ENCODE measurements around the gene S100A3. TPM values are rescaled to one million over a fixed set of nuclear protein-coding genes. Genes with fewer than 3 reads are reported as not detected.

Gene S100A3
- total RNA-seq, 2 donors from 2014 or later = 4.1 to 8.3 TPM

DNA sequence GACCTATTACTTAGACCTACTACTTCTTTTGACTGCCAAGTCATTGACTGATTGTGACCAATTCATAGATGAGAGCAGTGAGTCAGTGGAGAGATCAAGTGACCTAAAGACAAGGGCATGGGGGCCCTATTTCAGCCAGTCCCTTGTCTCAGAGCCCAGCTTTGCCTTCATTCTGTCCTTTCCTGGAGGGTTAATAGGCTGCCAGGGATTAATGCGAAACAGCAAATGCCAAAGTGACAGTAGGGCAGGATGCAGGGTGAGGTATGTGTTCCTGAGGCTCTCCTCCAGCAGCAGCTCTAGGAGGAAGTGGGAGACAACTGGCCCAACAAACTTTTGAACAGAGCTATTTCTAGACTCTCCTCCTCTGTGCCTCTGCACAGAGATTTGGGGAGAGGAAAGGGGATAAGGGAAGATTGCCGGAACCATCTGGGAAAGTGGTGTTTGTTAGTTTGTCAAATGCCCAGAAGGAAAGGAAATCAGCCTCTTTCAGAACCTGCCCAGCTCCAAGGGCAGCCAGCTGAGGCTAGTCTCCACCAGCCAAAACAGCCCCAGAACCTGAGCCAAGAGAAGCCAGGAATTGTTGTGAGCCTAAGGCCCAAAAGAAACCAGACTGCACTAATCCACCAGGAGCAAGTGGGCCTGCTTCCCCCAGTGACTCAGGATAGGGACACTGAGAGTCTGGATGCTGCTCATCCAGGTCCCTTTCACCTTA, 4.9 kb upstream of the S100A3 start:
- DNase-seq (ENCODE audit: low spot score) = peak; percentile 75
- intact Hi-C loops (cut with DNase I) = no loop called here

DNA sequence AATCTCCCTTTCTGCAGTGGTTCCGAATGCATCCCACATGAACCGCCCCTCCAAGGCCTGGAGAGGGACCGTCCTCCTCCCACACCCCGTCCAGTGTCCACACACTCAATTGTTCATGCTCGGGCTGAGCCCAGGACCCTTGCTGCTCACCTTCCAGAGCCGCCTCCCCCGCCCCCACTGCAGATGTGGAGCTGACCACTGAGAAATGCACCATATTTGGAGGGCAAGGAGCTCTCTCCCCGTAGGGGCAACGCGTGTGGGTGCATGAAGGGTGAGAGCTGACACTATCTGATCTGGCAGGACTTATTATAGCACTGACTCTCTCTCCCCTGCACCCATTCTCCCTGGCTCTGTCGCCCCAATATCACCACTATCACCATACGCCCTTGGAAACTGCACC, 4.0 kb upstream of the S100A3 start:
- DNase-seq (ENCODE audit: low spot score) = peak; percentile 78
- intact Hi-C loops (cut with DNase I) = no loop called here

DNA sequence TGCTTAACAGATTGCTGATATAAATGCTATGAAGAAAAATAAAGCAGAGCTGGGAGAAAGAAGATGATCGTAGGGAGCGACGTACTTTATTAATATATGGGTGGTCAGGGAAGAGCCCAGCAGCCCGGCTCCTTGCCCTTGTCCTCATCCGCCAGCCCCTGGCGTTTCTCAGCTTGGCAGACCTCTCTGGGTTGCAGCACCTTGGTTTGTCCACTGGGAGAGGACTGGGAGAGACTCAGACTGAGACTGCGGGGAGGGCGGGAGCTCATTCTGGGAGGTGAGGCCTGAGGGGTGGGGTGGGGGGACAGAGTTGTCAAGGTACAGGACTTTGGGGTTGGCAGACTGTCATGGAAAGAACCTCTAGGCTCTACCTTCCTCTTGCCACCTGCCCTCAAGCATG, 3.3 kb upstream of the S100A3 start:
- intact Hi-C loops (cut with DNase I) = no loop called here
- peak; percentile 34 for DNase-seq (ENCODE audit: low spot score)

DNA sequence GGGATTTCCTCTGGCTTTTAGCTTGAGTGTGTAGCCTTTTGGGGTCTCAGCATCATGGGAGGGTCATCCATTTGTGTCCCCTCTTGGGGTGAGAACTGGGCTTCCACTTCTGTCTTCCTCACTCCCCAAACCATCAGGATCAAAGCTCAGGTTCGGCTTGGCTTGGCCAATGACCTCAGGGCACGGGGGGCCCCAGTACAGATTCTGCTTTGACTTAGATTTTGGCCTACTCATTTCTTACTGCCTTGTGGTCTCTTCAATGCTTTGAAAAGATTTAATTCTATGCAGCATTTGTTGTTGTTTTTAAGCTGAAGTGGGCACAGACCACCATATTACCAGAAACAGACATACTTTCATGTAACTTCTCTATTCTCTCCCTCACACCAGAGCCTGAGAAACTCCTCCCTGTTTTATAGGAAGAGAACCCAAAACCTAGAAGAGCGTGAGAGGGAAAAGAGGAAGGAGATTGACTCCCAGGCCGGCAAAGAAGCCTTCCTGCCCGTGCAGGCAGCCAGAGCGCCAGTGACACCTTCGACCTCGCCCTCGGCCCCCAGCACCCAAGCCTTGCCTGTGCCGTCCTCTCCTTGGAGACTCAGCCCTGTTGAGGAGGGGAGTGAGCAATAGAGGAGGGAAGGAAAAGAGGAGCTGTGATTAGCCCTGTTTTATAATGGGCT, 1.9 kb upstream of the S100A3 start:
- peak; percentile 74 for DNase-seq (ENCODE audit: low spot score)
- intact Hi-C loops (cut with DNase I) = no loop called here

DNA sequence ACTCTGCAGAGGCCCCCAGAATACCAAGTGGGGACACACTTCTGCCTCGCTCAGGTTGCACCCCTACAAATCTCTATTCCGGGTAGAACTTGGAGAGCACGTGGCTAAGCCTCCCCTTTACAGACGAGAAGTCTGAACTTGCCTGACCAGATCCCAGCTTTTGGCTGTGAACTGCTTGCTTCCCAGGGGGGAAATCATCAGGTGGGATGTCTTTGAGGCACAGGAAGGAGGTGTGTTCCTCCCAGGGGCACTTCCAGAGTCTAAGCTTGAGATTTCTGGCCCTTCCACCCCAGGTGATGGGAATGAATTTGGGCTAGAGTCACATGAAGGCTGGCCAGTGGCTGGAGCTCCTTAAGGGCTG, 1.3 kb upstream of the S100A3 start:
- intact Hi-C loops (cut with DNase I) = no loop called here

DNA sequence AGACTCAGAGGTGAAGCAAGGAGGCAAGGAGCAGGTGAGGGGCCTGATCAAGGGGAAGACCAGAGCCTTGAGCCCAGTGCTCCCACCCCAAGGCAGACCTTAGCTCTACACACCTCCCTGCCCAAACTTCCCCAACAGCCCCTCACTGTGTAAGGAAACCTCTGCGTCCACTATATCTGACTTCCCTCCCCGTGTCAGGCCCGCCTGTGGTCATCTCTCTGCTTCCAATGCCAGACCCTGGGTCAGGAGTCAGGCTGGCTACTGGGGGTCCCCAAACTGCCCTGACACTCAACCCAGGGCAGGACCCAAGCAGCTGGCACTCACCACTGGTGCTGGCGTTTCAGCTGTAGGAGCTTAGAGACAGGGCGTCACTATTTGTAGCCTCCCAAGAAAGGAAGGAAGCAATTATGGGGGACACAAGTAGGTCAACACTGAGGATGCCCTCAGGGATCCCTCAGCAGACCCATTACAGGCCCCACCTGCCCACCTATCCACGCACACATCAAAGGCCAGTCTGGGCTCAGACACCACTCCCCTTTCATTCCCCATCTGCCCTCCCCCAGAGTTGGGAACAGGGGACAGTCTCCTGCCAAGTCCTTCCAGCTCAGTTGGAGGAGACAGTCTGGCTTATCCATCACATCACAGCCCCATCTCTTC, 811 bp upstream of the S100A3 start:
- DNase-seq (ENCODE audit: low spot score) = peak; percentile 46
- intact Hi-C loops (cut with DNase I) = no loop called here

More for the DNA sequence above, 1.3 kb upstream of the S100A3 start:
- no peak for DNase-seq (ENCODE audit: low spot score)

DNA sequence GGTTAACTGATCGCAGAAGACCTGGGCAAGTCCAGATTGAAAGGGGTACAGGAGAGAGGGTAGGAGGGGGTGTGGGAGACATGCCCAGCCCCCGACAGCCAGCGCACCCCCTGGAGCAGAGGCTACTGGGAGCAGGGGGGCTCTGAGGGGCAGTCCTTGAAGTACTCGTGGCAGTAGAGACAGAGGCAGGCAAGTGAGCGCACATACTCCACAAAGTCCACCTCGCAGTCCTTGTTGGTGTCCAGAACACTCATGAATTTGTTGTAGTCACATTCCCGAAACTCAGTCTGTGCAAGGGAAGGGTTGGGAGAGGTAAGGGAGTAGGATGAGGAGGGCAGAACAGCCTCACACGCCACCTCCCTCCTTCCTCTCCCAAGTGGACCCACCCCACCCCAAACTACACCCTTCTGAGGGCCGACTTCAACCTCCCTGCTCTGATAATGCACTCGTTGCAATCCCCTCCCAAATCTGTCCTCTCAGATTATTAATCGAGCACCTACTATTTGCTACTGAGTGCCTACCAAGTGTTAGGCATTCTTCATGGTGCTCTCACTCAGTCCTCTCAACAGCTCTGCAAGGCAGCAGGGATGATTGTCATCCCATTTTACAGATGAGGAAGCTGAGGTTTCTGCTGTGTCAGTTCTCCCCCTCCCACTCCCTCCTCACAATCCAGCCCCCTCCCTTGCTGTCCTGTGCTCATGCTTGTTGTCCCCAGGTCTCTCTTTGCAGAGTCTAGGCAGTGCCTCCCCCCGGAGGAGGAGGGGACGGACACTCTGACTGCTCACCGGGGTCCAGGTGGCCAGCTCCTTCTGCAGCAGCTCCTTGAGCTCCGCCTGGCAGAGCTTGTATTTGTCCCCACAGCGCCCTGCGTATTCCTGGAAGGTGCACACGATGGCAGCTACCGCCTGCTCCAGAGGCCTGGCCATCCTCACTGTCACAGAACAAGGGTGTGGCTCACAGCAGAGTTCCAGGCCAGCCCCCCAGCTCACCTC, 1.2 kb downstream of the S100A3 start:
- intact Hi-C loops (cut with DNase I) = no loop called here
- DNase-seq (ENCODE audit: low spot score) = peak; percentile 71

DNA sequence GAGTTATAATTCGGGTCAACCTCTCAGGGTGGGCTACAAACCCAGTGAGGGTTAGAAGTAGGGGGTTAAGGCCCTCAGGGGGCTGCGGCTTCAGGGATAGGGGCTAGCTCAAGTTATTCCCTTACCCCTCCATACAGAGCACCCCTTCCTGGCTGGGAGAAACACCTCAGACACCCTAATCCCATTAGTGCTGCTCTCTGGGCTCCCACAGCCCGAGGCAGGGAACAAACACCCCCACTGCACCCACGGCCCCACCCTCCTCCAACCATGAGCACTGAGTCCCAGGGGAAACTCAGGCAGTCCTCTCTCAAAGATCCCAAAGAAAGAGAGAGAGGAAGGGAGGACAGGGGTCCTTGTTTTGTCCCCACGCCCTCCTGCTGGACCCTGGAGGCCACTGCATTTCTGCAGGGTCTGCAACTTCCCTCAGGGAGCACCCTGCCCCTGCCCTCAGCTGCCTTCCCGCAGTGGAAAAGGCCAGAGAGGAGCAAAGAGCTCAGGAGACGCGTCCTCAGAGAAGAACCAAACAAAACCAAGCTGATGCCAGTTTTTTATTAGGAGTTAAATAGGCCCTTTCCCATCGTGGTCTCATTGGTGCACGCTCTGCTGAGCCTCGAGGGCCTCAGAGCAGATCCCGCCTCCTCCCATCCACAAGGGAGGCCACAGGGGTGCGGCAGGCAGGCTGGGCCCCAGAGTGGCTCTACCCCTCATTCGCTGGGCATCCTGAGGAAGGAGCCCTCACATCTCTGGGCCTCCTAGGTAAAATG, 2.1 kb downstream of the S100A3 start:
- peak; percentile 38 for DNase-seq (ENCODE audit: low spot score)
- intact Hi-C loops (cut with DNase I) = no loop called here

DNA sequence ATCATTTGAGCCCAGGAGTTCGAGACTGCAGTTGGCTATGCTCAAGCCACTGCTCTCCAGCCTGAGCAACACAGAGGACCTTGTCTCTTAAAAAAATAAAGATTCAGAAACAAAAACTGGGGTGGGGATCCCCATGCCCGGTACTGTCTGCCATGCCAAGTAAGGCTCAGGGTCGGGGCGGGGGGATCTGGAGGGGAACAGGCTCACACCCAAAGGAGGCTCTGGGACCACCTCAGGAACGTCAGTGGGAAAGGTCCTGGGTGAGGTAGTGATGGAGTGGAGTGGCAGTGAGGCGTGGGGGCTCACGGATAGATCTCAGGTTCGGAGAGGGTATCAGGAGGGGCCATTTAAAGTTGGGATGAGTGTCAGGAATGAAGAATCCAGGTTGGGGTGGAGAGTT, 2.7 kb downstream of the S100A3 start:
- peak; percentile 35 for DNase-seq (ENCODE audit: low spot score)
- intact Hi-C loops (cut with DNase I) = no loop called here

DNA sequence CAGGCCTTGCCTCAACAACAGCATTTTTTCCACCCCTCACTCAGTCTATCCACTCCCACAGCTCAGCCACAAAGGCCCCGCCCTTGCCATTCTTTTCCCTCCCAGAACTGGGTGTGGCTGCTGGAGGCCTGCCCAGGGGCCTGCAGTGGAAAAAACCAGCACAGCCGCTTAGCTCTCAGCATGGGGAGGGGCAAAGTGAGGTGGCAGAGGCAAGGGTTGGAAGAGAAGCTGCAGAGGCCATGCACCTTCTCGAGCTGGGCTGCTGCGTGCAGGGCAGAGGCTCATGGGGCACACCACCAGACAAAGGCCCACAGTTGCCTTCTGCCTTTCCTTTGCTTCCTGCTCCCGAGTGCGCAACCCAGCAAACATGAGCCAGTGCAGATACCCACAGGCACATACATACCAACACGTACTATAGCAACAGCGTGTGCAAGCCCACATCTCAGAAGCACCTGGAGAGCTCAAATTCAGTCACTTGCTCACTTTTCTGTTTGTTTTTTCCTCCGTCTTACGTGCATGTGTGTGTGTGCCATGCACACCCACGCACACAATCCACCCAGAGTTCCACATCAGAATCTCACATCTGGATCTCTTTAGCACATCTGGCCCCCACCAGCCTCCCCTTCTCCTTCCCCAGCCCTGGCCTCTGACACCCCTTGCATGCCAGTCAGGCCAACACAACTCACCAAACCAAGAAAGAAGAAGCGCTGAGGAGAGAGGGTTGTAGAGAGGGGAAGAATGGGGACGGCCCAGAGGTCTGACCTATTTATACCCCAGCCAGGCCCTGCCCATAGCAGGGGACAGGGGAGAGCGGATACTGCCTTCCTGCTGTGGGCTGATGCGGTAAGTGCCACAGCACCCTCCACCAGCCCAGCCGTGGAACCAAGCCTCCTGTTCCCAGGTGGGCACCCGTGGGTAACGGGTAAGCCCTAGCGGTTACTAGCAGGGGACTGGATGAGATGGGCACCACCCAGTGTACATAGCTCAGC, 3.7 kb downstream of the S100A3 start, which contains the start of gene S100A4:
Gene S100A4 (minus strand): TSS at position 740 of the 989 bp plus-strand sequence. CDS start 1,012 bp downstream, outside the sequence.
- peak; percentile 98 for DNase-seq (ENCODE audit: low spot score)
- intact Hi-C loops (cut with DNase I) = no loop called here

DNA sequence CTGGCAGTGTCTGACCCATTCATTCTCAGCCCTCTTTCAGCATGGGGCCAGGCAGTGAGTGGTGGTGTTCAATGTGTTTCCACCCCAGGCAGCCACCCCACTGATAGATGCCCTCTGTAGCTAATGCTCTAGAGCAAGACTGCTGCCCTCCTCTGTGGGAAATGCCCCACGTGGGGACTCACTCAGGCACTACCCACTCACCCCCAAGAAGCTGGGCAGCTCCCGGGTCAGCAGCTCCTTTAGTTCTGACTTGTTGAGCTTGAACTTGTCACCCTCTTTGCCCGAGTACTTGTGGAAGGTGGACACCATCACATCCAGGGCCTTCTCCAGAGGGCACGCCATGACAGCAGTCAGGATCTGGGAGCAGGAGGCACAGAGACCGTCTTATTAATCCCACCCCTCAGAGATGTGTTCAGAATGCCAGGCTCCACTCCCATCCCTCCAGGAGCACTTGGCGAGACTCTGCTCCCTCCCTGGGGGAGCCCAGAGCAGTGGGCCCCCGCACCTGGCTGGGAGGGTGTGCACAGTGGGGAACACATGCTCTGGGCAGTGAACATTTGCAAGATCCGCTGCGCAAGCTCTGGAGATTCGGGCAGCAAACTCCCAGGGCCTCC, 4.5 kb downstream of the S100A3 start:
- intact Hi-C loops (cut with DNase I) = no loop called here
- DNase-seq (ENCODE audit: low spot score) = peak; percentile 68

DNA sequence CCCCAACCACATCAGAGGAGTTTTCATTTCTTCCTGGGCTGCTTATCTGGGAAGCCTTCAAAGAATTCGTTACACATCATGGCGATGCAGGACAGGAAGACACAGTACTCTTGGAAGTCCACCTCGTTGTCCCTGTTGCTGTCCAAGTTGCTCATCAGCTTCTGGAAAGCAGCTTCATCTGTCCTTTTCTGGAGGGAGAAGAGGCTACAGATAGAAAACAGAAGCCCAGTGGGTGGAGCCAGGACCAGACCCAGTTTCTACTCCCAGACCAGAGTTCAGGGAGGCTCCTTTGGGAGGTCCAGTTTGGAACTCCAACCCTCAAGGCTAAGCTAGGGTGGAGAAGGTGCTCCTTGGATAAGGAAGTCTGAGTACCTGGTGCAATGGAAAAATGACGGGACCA, 5.3 kb downstream of the S100A3 start:
- DNase-seq (ENCODE audit: low spot score) = peak; percentile 24
- intact Hi-C loops (cut with DNase I) = no loop called here

DNA sequence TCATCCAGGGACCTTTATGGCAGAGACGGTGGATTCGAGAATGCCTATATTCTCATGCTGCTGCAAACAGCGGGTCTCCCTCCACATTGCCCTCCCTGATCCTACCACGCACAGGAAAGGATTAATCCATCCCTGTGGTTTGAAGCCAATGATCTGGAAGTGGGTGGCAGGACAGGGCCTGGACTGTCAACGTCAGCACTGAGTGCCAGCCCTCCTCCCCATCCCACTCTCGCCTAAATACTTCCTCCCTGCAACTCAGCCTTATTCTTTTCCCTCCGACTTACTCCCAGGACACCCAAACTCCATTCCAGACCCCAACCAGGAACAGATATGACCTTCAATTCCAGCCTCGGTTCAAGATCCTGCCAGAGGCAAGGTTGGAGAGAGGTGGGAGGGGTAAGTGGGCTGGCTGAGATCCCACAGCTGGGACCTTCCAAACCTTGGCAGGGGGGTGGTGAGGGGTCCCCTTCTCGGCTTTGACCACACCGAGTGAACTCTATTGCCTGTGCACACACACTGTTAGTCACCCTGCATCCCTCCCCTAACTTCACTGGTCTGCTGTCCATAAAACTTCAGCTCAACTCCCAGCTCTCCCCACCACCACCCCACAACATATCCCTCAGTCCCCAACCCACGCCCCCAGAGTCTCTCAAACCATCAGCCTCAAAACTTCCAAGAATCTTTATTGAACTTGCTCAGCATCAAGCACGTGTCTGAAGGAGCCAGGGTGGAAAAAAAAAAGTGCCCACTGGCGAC, 5.9 kb downstream of the S100A3 start:
- intact Hi-C loops (cut with DNase I) = no loop called here
- DNase-seq (ENCODE audit: low spot score) = peak; percentile 45

DNA sequence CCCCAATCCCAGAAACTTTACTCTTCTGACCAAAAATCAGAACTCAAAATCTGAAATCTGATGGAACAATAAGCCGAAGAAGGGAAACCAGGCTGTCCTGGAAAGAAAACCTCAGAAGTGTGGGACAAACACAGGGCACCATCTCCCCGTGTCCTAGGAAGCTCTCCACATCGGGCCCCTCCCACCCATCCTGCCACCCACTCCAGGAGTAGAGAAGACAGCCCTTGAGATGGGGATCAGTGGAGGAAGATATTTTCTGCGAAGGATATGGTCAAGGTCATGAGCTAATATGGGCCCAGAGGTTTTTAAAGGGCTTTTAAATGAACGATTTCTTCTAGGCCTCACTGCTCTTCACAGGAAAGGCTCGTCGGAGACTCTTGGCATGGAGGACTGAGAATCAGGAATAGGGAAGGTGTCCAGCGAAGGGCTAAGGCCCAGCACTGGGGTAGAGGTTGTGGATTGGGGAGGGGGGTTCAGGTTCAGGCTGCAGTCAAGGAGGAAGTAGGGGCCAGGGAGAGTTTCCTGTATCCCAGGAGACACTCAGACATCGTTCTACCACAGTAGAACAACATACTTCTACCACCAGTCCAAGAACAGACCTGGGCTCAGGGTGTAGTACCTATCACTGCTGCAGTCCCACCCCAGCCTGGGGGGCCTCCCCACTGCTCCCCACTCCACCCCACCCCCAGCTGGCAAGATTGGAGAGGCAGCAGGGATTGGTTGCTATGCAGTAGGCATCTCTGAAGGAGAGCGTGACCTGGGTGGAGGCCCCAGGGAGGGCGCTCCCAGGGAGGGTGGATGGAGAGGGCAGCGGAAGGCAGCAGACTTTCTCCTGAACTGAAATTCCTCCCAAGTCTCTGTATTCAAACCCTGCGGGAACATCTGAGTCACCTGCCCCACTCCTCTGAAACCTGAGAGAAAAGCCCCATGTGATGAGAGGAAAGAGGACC, 7.1 kb downstream of the S100A3 start:
- intact Hi-C loops (cut with DNase I) = no loop called here
- peak; percentile 58 for DNase-seq (ENCODE audit: low spot score)
